OCI-LY3 (cell line): ENCODE data around the gene GTF2H2.
"Not testable (repeated sequence)": the region's sequence is repeated elsewhere in the genome, so short reads cannot be mapped to it uniquely, and the experiment has no call there.

ENCODE experiments used
- H2AFZ ChIP-seq: fragments of 200-600, 300-600 bp; shearing (Covaris generic); 2 replicates; pipeline ENCODE4 v1.6.0; 2014; ENCODE audit warnings: antibody characterized with exemption, low read depth, low read length
- H3K27ac ChIP-seq: fragments of 200-600, 300-600 bp; sonication (generic); 2 replicates; pipeline ENCODE4 v1.5.1; 2014; ENCODE audit warnings: mild to moderate bottlenecking, low read length, moderate library complexity, mixed read lengths
- H3K27me3 ChIP-seq: fragments of 200-600, 300-600 bp; sonication (generic); 2 replicates; pipeline ENCODE4 v1.6.1; 2014; ENCODE audit warnings: low read depth, low read length, mixed read lengths
- H3K36me3 ChIP-seq: fragments of 200-600, 300-600 bp; sonication (generic); replicated peaks from 2 replicates; pipeline ENCODE3; 2014; ENCODE audit warnings: low read depth, low read length, mixed read lengths
- H3K4me1 ChIP-seq: fragments of 300-600, 200-600 bp; sonication (generic); 2 replicates; pipeline ENCODE4 v1.6.1; 2014; ENCODE audit warnings: low read length, mixed read lengths
- H3K4me2 ChIP-seq: fragments of 200-600, 300-600 bp; sonication (generic); 2 replicates; pipeline ENCODE4 v1.6.1; 2014; ENCODE audit warnings: low read length, mixed read lengths
- H3K4me3 ChIP-seq: fragments of 300-600, 200-600 bp; sonication (generic); 2 replicates; pipeline ENCODE4 v1.5.1; 2014; ENCODE audit warnings: antibody characterized with exemption, mild to moderate bottlenecking, low read length, moderate library complexity
- H3K79me2 ChIP-seq: fragments of 300-600, 200-600 bp; shearing (Covaris generic); 2 replicates; pipeline ENCODE4 v1.6.1; 2014; ENCODE audit warnings: mild to moderate bottlenecking, low read length, mixed read lengths
- H3K9ac ChIP-seq: fragments of 300-600, 200-600 bp; shearing (Covaris generic); 2 replicates; pipeline ENCODE4 v1.6.0; 2014; ENCODE audit warnings: mild to moderate bottlenecking, low read length, moderate library complexity
- H3K9me3 ChIP-seq: fragments of 200-600, 300-600 bp; shearing (Covaris generic); 2 replicates; pipeline ENCODE4 v1.6.1; 2014; ENCODE audit warnings: low read length, mixed read lengths; ENCODE audit not compliant: insufficient read depth
- H4K20me1 ChIP-seq: fragments of 200-600, 300-600 bp; sonication (generic); 2 replicates; pipeline ENCODE4 v1.6.1; 2016; ENCODE audit warnings: low read length, mixed read lengths; ENCODE audit not compliant: insufficient read depth

Gene GTF2H2

GRCh38 chr5:71082898-71083297 lies 15.4 kb upstream of the GTF2H2 start:
- H3K9me3 ChIP-seq, H3K36me3 ChIP-seq, H3K4me1 ChIP-seq, H3K4me3 ChIP-seq, H3K4me2 ChIP-seq, H2AFZ ChIP-seq, H3K9ac ChIP-seq, H4K20me1 ChIP-seq, H3K27me3 ChIP-seq, H3K27ac ChIP-seq, H3K79me2 ChIP-seq: not testable (repeated sequence)

GRCh38 chr5:71082340-71082739 lies 14.9 kb upstream of the GTF2H2 start:
- not testable (repeated sequence) for H3K9ac ChIP-seq, H3K27me3 ChIP-seq, H3K9me3 ChIP-seq, H3K4me1 ChIP-seq, H3K4me3 ChIP-seq, H4K20me1 ChIP-seq, H3K27ac ChIP-seq, H2AFZ ChIP-seq, H3K36me3 ChIP-seq, H3K4me2 ChIP-seq, H3K79me2 ChIP-seq

GRCh38 chr5:71061322-71061721 lies 6.2 kb downstream of the GTF2H2 start:
- H3K9me3 ChIP-seq, H3K27me3 ChIP-seq, H3K36me3 ChIP-seq, H3K4me1 ChIP-seq, H3K4me2 ChIP-seq, H3K9ac ChIP-seq, H4K20me1 ChIP-seq, H3K79me2 ChIP-seq, H3K4me3 ChIP-seq, H3K27ac ChIP-seq, H2AFZ ChIP-seq: not testable (repeated sequence)

GRCh38 chr5:71059426-71059825 lies 8.1 kb downstream of the GTF2H2 start:
- not testable (repeated sequence) for H3K4me1 ChIP-seq, H3K4me3 ChIP-seq, H3K27ac ChIP-seq, H3K27me3 ChIP-seq, H4K20me1 ChIP-seq, H3K9ac ChIP-seq, H3K9me3 ChIP-seq, H3K4me2 ChIP-seq, H2AFZ ChIP-seq, H3K79me2 ChIP-seq, H3K36me3 ChIP-seq

- H3K4me2 ChIP-seq: not testable (repeated sequence)
These were observed 22.7 kb downstream of the GTF2H2 start for GRCh38 chr5:71044808-71045207.

GRCh38 chr5:71044128-71044527 lies 23.3 kb downstream of the GTF2H2 start:
- H3K36me3 ChIP-seq, H4K20me1 ChIP-seq, H3K79me2 ChIP-seq, H3K9me3 ChIP-seq, H2AFZ ChIP-seq, H3K4me1 ChIP-seq, H3K4me2 ChIP-seq, H3K4me3 ChIP-seq, H3K27ac ChIP-seq, H3K9ac ChIP-seq, H3K27me3 ChIP-seq: not testable (repeated sequence)

More at GRCh38 chr5:71044808-71045207, 22.7 kb downstream of the GTF2H2 start:
- not testable (repeated sequence) for H3K36me3 ChIP-seq, H3K27ac ChIP-seq, H3K4me3 ChIP-seq, H3K9me3 ChIP-seq, H3K79me2 ChIP-seq, H3K9ac ChIP-seq, H4K20me1 ChIP-seq, H3K27me3 ChIP-seq, H2AFZ ChIP-seq, H3K4me1 ChIP-seq

GRCh38 chr5:71031046-71031776 lies 36.3 kb downstream of the GTF2H2 start:
- not testable (repeated sequence) for H3K79me2 ChIP-seq, H3K9me3 ChIP-seq, H3K4me1 ChIP-seq, H3K9ac ChIP-seq, H3K36me3 ChIP-seq, H2AFZ ChIP-seq, H3K4me2 ChIP-seq, H3K27me3 ChIP-seq, H3K4me3 ChIP-seq, H4K20me1 ChIP-seq, H3K27ac ChIP-seq

- H2AFZ ChIP-seq, H3K79me2 ChIP-seq, H3K36me3 ChIP-seq, H3K27ac ChIP-seq, H3K9ac ChIP-seq, H3K4me3 ChIP-seq, H3K4me2 ChIP-seq, H3K27me3 ChIP-seq, H3K9me3 ChIP-seq, H4K20me1 ChIP-seq, H3K4me1 ChIP-seq: not testable (repeated sequence)
These were observed 42.1 kb downstream of the GTF2H2 start, which contains the start of gene NAIP for GRCh38 chr5:71025289-71025953. Gene NAIP (minus strand): TSS chr5:71025339. CDS start chr5:71012915, 12,424 bp downstream.

- not testable (repeated sequence) for H3K27ac ChIP-seq, H3K27me3 ChIP-seq, H3K4me3 ChIP-seq, H3K4me1 ChIP-seq, H3K36me3 ChIP-seq, H2AFZ ChIP-seq, H3K79me2 ChIP-seq, H3K4me2 ChIP-seq, H3K9ac ChIP-seq, H4K20me1 ChIP-seq, H3K9me3 ChIP-seq
These were observed 46.8 kb downstream of the GTF2H2 start for GRCh38 chr5:71020643-71021042.
